ENCODE measurements around the gene LMO7. TPM values are rescaled to one million over a fixed set of nuclear protein-coding genes. Genes with fewer than 3 reads are reported as not detected.

Gene LMO7
- total RNA-seq, 1 donor from 2014 or later, result 446 TPM

DNA sequence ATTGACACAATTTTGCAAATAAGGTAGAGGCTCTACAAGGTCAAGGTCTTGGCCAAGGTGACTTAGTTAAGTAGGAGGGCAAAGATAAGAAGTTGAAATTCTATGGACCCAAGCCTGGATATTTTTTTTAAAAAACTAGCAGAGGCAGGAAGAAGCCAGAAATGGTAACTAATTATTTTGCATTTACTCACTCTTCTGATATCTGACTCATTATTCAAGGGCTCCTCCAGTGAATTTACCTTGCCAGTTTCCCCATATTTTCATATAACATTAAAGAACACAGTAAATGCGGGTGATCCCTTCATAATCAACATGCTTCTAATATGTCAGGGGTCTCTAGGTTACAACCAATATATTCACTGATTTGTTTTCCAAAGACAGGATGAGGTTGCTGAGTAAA lies 246.1 kb downstream of the LMO7 start:
- TF ChIP-seq, protein P1, sequence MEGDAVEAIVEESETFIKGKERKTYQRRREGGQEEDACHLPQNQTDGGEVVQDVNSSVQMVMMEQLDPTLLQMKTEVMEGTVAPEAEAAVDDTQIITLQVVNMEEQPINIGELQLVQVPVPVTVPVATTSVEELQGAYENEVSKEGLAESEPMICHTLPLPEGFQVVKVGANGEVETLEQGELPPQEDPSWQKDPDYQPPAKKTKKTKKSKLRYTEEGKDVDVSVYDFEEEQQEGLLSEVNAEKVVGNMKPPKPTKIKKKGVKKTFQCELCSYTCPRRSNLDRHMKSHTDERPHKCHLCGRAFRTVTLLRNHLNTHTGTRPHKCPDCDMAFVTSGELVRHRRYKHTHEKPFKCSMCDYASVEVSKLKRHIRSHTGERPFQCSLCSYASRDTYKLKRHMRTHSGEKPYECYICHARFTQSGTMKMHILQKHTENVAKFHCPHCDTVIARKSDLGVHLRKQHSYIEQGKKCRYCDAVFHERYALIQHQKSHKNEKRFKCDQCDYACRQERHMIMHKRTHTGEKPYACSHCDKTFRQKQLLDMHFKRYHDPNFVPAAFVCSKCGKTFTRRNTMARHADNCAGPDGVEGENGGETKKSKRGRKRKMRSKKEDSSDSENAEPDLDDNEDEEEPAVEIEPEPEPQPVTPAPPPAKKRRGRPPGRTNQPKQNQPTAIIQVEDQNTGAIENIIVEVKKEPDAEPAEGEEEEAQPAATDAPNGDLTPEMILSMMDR (IDR thresholded peaks at IDR 0.05; ENCODE audit: borderline replicate concordance), result no peak
- Histone ChIP-seq H3K4me1 (no peaks in the 10 kb centered on the region), H3K27ac (replicated peaks) (no peak overlapping the region), H3K36me3 (no peaks in the 10 kb centered on the region), H3K9me3 (replicated peaks) (no peaks in the 10 kb centered on the region), H3K27me3 (ENCODE audit: low read depth) (no peaks in the 10 kb centered on the region), H3K4me3 (no peak overlapping the region)
- intact Hi-C loops (cut with micrococcal nuclease), result loop anchor here (10.0 kb wide), 1 partner anchor 133 kb away; no protein-coding TSS in a partner anchor
- no peak for DNase-seq

DNA sequence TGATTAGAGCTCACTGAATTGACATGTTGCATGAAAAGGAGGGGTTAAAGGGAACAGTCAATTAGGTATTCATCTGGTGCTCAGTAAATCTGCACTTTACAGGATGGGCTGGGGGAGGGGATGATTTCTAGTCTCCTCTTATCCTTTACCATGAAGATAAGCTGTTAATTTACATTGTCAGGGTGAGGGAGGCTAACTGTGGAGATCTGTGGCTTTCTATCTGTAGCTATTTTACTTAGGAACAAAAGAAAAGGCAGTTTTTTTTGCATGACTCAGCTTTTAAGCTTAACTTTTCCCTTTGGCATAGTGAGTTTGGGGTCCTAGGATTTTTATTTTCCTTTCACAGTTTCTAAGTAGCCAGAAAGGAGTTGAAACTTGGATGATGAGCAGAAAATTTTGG lies 253.3 kb downstream of the LMO7 start:
- Histone ChIP-seq H3K36me3 (no peaks in the 10 kb centered on the region), H3K4me3 (no peak overlapping the region), H3K9me3 (replicated peaks) (no peaks in the 10 kb centered on the region), H3K27ac (replicated peaks) (no peak overlapping the region), H3K27me3 (ENCODE audit: low read depth) (no peaks in the 10 kb centered on the region), H3K4me1 (no peaks in the 10 kb centered on the region)
- TF ChIP-seq, protein P1 (IDR thresholded peaks at IDR 0.05; ENCODE audit: borderline replicate concordance), result no peak
- intact Hi-C loops (cut with micrococcal nuclease), result loop anchor here (10.0 kb wide), 1 partner anchor 125 kb away; no protein-coding TSS in a partner anchor
- no peak for DNase-seq

DNA sequence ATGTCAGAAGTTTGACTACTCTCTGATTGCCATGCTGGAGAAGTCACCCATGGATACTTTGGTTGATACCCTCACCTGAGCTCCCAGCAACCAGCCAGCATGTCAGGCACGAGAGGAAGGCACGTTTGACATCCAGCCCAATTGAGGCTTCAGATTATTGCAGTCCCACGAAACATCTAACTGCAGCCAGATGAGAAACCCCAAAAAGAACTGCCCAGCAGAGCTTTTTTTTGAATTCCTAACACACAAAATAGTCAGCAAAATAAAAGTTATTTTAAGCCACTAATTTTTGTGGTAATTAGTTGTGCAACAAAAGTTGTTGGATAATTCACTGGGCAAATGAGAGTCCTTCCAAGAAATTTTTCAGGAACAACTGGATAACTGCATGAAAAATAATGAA lies 259.0 kb downstream of the LMO7 start:
- no peak for DNase-seq
- Histone ChIP-seq H3K27me3 (ENCODE audit: low read depth) (no peaks in the 10 kb centered on the region), H3K36me3 (no peaks in the 10 kb centered on the region), H3K27ac (replicated peaks) (no peak overlapping the region), H3K4me3 (no peak overlapping the region), H3K4me1 (no peaks in the 10 kb centered on the region), H3K9me3 (replicated peaks) (no peaks in the 10 kb centered on the region)
- TF ChIP-seq, protein P1 (IDR thresholded peaks at IDR 0.05; ENCODE audit: borderline replicate concordance), result no peak
- intact Hi-C loops (cut with micrococcal nuclease), result no loop called here

DNA sequence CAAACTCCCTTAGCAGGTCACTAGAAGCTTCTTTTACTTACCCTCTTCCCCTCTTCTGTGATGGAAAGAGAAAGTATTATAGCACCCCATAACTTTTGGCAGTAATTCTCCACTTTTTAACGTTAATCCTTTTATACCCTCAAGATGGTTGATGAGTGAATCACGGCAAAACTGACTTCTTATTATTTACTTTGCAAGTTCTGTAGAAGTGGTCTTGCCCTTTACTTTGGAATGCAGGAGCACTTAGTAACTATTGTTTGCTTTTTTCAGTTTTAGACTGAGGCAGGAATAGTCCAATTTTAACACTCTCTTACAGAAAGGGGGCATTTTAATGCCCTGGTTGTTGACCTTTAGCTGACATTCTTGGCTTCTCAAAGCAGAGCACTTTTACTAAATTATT lies 260.1 kb downstream of the LMO7 start:
- Histone ChIP-seq H3K27me3 (ENCODE audit: low read depth) (no peaks in the 10 kb centered on the region), H3K4me3 (no peak overlapping the region), H3K27ac (replicated peaks) (no peak overlapping the region), H3K4me1 (no peaks in the 10 kb centered on the region), H3K36me3 (no peaks in the 10 kb centered on the region), H3K9me3 (replicated peaks) (no peaks in the 10 kb centered on the region)
- no peak for DNase-seq
- intact Hi-C loops (cut with micrococcal nuclease), result no loop called here
- TF ChIP-seq, protein P1 (IDR thresholded peaks at IDR 0.05; ENCODE audit: borderline replicate concordance), result no peak

DNA sequence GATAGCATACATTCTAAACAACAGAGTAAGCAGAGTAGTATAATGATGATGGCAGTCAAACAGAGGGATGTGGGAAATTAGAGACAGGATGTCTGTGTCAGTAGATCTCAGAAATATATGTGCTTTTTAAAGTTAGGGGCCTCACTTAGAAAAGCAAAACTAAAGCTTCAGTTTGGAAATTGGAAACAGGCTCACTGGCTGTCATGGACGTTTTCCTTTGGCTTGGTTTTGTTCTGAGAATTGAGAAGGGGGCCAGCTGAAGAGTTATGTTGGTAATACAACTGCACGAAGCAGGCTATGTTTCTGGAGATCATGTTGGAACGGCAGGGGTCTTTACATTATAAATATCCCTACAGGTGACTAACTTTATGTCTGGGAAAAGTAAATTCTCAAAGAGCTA lies 261.3 kb downstream of the LMO7 start:
- H3K4me1 ChIP-seq, result peaks cover 11% of the 10 kb centered on the region
- H3K27me3 ChIP-seq (ENCODE audit: low read depth), result no peaks in the 10 kb centered on the region
- no peak overlapping the region for H3K4me3 ChIP-seq
- no peak for DNase-seq
- TF ChIP-seq, protein P1 (IDR thresholded peaks at IDR 0.05; ENCODE audit: borderline replicate concordance), result no peak
- H3K36me3 ChIP-seq, result no peaks in the 10 kb centered on the region
- intact Hi-C loops (cut with micrococcal nuclease), result no loop called here
- H3K27ac ChIP-seq (replicated peaks), result no peak overlapping the region
- no peaks in the 10 kb centered on the region for H3K9me3 ChIP-seq (replicated peaks)

DNA sequence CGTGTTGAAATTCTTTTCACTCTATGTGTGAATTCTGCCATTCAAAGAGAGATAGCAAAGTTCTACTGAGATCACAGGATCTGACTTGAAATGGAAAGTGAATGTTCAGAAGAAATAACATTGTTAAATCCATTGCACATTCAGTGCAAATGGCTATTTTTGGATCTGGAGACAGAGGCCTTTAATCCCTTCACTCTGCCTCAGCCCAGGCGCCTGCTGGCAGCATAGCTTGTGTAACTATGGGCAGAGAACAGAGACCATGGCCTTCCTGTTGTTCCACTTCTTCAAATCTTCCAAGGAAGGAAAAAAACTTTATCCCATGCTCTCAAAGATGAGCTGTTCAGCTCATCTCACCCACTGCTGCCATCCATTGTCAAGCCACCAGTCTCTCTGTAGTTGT lies 265.4 kb downstream of the LMO7 start:
- intact Hi-C loops (cut with micrococcal nuclease), result no loop called here
- DNase-seq, result no peak

More for the DNA sequence above, 265.4 kb downstream of the LMO7 start:
- no peak overlapping the region for H3K4me3 ChIP-seq
- H3K36me3 ChIP-seq, result no peaks in the 10 kb centered on the region
- H3K27ac ChIP-seq (replicated peaks), result peak overlapping the region; percentile 52
- H3K27me3 ChIP-seq (ENCODE audit: low read depth), result no peaks in the 10 kb centered on the region
- TF ChIP-seq, protein P1 (IDR thresholded peaks at IDR 0.05; ENCODE audit: borderline replicate concordance), result no peak
- H3K9me3 ChIP-seq (replicated peaks), result no peaks in the 10 kb centered on the region
- peaks cover 24% of the 10 kb centered on the region for H3K4me1 ChIP-seq

Measured in left ventricle myocardium inferior (tissue), 1 donor.